Neural progenitor cell (in vitro differentiated cells): Measurements from ENCODE around the gene MPHOSPH8. TPM values are rescaled to one million over a fixed set of nuclear protein-coding genes. Genes with fewer than 3 reads are reported as not detected.

ENCODE experiments used
- DNase-seq: peaks from one replicate; pipeline ENCODE4 v3.0.0-alpha.2; 2016; ENCODE audit warnings: low spot score
- H2AFZ ChIP-seq: fragments of 200-600 bp; sonication (generic); replicated peaks from 2 replicates; pipeline ENCODE4 v1.6.1; 2016; ENCODE audit warnings: antibody characterized with exemption
- H3F3A ChIP-seq: fragments of 200-600 bp; sonication (generic); 2 replicates; pipeline ENCODE4 v1.6.1; 2016; ENCODE audit warnings: antibody characterized with exemption, low read depth
- H3K27ac ChIP-seq: fragments of 200-600 bp; sonication (generic); 2 replicates; pipeline ENCODE4 v1.5.1; 2016; ENCODE audit warnings: mild to moderate bottlenecking
- H3K27me3 ChIP-seq: fragments of 200-600 bp; sonication (generic); 2 replicates; pipeline ENCODE4 v1.6.1; 2016; ENCODE audit warnings: mild to moderate bottlenecking, moderate library complexity
- H3K36me3 ChIP-seq: fragments of 200-600 bp; sonication (generic); 2 replicates; pipeline ENCODE4 v1.5.1; 2016
- H3K4me1 ChIP-seq: fragments of 200-600 bp; sonication (generic); 2 replicates; pipeline ENCODE4 v1.6.1; 2016; ENCODE audit warnings: mixed run types
- H3K4me2 ChIP-seq: fragments of 200-600 bp; sonication (generic); 2 replicates; pipeline ENCODE4 v1.6.1; 2016
- H3K4me3 ChIP-seq: fragments of 200-600 bp; sonication (generic); 2 replicates; pipeline ENCODE4 v1.5.1; 2016
- H3K79me2 ChIP-seq: fragments of 200-600 bp; sonication (generic); 2 replicates; pipeline ENCODE4 v1.6.1; 2016; ENCODE audit warnings: low read depth
- H3K9ac ChIP-seq: fragments of 200-600 bp; sonication (generic); 2 replicates; pipeline ENCODE4 v1.6.1; 2016
- H3K9me3 ChIP-seq: fragments of 200-600 bp; sonication (generic); 2 replicates; pipeline ENCODE4 v1.5.1; 2016; ENCODE audit warnings: low read depth
- H4K20me1 ChIP-seq: fragments of 200-600 bp; sonication (generic); 2 replicates; pipeline ENCODE4 v1.6.1; 2016; ENCODE audit warnings: low read depth
- H3K27ac Mint-ChIP-seq: 3 replicates; pipeline ENCODE4 v1.8.0; 2021; ENCODE audit warnings: mixed read lengths
- H3K27me3 Mint-ChIP-seq: 2 replicates; pipeline ENCODE4 v1.8.0; 2022; ENCODE audit warnings: low read depth, mild to moderate bottlenecking, inconsistent platforms, moderate library complexity, mixed read lengths; ENCODE audit not compliant: insufficient read depth
- H3K36me3 Mint-ChIP-seq: 3 replicates; pipeline ENCODE4 v1.8.0; 2021; ENCODE audit warnings: mixed read lengths
- H3K4me1 Mint-ChIP-seq: 3 replicates; pipeline ENCODE4 v1.8.0; 2021; ENCODE audit warnings: mixed read lengths
- H3K4me3 Mint-ChIP-seq: 3 replicates; pipeline ENCODE4 v1.8.0; 2021; ENCODE audit warnings: mild to moderate bottlenecking, moderate library complexity, mixed read lengths
- H3K9me3 Mint-ChIP-seq: 3 replicates; pipeline ENCODE4 v1.8.0; 2020; ENCODE audit warnings: mixed read lengths
- CTCF ChIP-seq: fragments of 200-600 bp; sonication (generic); IDR thresholded peaks from 2 replicates; pipeline ENCODE4 v1.5.1; 2017; ENCODE audit warnings: antibody characterized with exemption, mild to moderate bottlenecking
- EZH2 ChIP-seq: fragments of 200-600 bp; sonication (generic); IDR thresholded peaks from 2 replicates; pipeline ENCODE4 v1.6.1; 2017; ENCODE audit warnings: antibody characterized with exemption, mild to moderate bottlenecking, moderate library complexity
- EZH2phosphoT487 ChIP-seq: fragments of 200-600 bp; sonication (generic); IDR thresholded peaks from 2 replicates; pipeline ENCODE4 v1.6.1; 2017; ENCODE audit warnings: antibody characterized with exemption
- total RNA-seq: library from RNA; depleted of rRNA; stranded (reverse); fragments of >200 nt; gene quantifications from 2 replicates; pipeline ENCODE4 v1.2.3, GENCODE V29; 2015; ENCODE audit warnings: low replicate concordance

Gene MPHOSPH8
- total RNA-seq, 1 donor from 2014 or later = 6.4 TPM

- Histone ChIP-seq H3K79me2 (no peaks in the 10 kb centered on the region), H4K20me1 (peaks cover 4% of the 10 kb centered on the region), H3K4me3 (no peak overlapping the region), H3K4me2 (no peak overlapping the region), H2AFZ (no peak overlapping the region), H3K36me3 (no peaks in the 10 kb centered on the region), H3K27ac (no peak overlapping the region), H3K9ac (peak overlapping the region; percentile 8), H3K27me3 (no peaks in the 10 kb centered on the region), H3F3A (peaks cover 7% of the 10 kb centered on the region), H3K4me1 (no peaks in the 10 kb centered on the region), H3K9me3 (no peaks in the 10 kb centered on the region)
- Mint-ChIP-seq H3K4me1 (no peaks in the 10 kb centered on the region), H3K36me3 (peaks cover 44% of the 10 kb centered on the region), H3K4me3 (no peak overlapping the region), H3K9me3 (no peaks in the 10 kb centered on the region), H3K27me3 (peaks cover 6% of the 10 kb centered on the region), H3K27ac (no peak overlapping the region)
- DNase-seq = no peak
- TF ChIP-seq EZH2 (no peak), EZH2phosphoT487 (no peak), CTCF (no peak)
Measured at GRCh38 chr13:19664481-19665230, 31.2 kb downstream of the MPHOSPH8 start.

GRCh38 chr13:19665427-19665859 is 32.0 kb downstream of the MPHOSPH8 start:
- no peak overlapping the region for H3K27ac Mint-ChIP-seq
- H3K4me3 ChIP-seq = no peak overlapping the region
- H3K4me2 ChIP-seq = no peak overlapping the region
- H3K27me3 ChIP-seq = no peaks in the 10 kb centered on the region
- no peak overlapping the region for H3K4me3 Mint-ChIP-seq
- no peaks in the 10 kb centered on the region for H3K9me3 Mint-ChIP-seq
- no peak for TF ChIP-seq EZH2
- no peak for TF ChIP-seq CTCF
- no peak for TF ChIP-seq EZH2phosphoT487
- no peaks in the 10 kb centered on the region for H3K9me3 ChIP-seq
- H3K36me3 ChIP-seq = no peaks in the 10 kb centered on the region
- no peaks in the 10 kb centered on the region for H3K79me2 ChIP-seq
- H3K36me3 Mint-ChIP-seq = peaks cover 51% of the 10 kb centered on the region
- H3K4me1 Mint-ChIP-seq = no peaks in the 10 kb centered on the region
- peaks cover 4% of the 10 kb centered on the region for H4K20me1 ChIP-seq
- no peak overlapping the region for H2AFZ ChIP-seq
- no peak for DNase-seq
- H3K9ac ChIP-seq = no peak overlapping the region
- H3K4me1 ChIP-seq = no peaks in the 10 kb centered on the region
- H3F3A ChIP-seq = peaks cover 7% of the 10 kb centered on the region
- peak overlapping the region; percentile 63 for H3K27ac ChIP-seq
- H3K27me3 Mint-ChIP-seq = peaks cover 6% of the 10 kb centered on the region

- H3K36me3 ChIP-seq = no peaks in the 10 kb centered on the region
- no peak overlapping the region for H3K27ac ChIP-seq
- no peaks in the 10 kb centered on the region for H3K9me3 Mint-ChIP-seq
- TF ChIP-seq EZH2phosphoT487 (no peak), CTCF (no peak), EZH2 (no peak)
- DNase-seq = no peak
- H4K20me1 ChIP-seq = peaks cover 4% of the 10 kb centered on the region
- H3K79me2 ChIP-seq = no peaks in the 10 kb centered on the region
- H3K4me1 ChIP-seq = no peaks in the 10 kb centered on the region
- peaks cover 7% of the 10 kb centered on the region for H3F3A ChIP-seq
- no peak overlapping the region for H3K9ac ChIP-seq
- H2AFZ ChIP-seq = no peak overlapping the region
- no peak overlapping the region for H3K27ac Mint-ChIP-seq
- no peak overlapping the region for H3K4me2 ChIP-seq
- H3K4me3 Mint-ChIP-seq = no peak overlapping the region
- peaks cover 6% of the 10 kb centered on the region for H3K27me3 Mint-ChIP-seq
- H3K27me3 ChIP-seq = no peaks in the 10 kb centered on the region
- H3K9me3 ChIP-seq = no peaks in the 10 kb centered on the region
- no peak overlapping the region for H3K4me3 ChIP-seq
- no peaks in the 10 kb centered on the region for H3K4me1 Mint-ChIP-seq
- peaks cover 55% of the 10 kb centered on the region for H3K36me3 Mint-ChIP-seq
Measured at GRCh38 chr13:19668778-19669177, 35.3 kb downstream of the MPHOSPH8 start.
